Stimulated activated CD4-positive, alpha-beta T cell treated with anti-CD3 and anti-CD28 coated beads, Interleukin-15, amount 100 ng/mL, for 48 hours (primary cell): ENCODE data around the gene GNAZ.

ENCODE experiments used
- DNase-seq, 2 donors: peaks; one replicate each; pipeline ENCODE4 v3.0.0-alpha.2; 2020; ENCODE audit warnings: low read depth in 2 of 2

Gene GNAZ

DNA sequence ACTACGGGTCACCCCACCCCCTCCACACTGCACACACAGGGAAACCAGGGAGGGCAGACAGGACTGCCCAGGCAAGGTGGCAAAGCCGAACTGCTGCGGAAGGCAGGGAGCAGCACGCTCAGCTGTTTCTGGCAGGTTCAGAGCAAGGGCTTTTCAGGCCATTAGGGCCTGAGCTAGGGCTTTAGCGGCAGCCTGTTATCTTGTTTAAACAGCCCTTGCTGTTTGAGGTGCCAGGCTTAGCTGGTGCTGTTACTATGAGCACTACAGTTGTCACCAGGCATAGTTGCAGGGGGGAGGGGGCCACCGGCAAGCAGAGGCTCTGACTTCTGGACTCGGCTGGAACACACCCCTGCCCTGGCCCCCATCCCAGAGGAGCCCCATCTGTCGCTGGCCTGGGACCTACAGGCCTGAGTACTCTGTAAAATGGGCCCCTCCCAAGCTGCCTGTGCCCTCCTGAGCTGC, 36.6 kb downstream of the GNAZ start:
- DNase-seq, result no peak

DNA sequence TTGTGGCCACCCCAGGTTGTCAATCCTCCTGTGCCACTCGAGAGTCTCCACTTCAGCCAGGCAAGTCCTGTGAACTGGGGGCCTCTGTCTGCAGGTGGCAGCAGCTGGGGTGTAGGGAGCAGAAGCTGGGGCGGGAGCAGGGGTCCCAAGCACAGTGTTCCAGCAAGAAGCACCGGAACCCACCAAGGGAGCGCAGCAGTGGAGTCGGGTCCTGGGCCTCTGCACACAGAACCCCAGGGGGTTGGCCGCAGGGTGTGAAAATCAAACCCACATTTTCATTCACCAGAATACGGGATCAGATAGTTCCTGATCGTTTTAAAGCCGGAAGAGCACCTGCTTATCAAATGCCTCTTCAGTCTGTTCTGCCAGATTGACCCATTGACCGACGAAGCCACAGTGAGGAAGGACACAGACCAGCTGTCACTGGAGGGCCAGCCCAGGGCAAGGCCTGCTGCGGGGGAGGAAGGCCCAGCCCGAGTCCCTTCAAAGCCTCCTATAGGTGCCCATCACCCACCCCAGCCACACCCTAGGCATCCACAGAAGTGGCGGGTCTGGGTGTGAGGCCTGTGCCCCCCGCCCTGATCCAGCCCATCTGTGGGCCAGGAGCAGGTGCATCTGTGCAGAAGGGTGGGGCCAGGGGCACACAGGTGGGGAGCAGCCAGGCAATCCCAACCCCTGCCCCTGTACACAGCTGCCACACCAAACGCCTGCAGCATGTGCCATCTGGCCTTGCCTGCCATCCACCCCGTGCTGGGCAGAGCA, 37.3 kb downstream of the GNAZ start:
- DNase-seq, result no peak

DNA sequence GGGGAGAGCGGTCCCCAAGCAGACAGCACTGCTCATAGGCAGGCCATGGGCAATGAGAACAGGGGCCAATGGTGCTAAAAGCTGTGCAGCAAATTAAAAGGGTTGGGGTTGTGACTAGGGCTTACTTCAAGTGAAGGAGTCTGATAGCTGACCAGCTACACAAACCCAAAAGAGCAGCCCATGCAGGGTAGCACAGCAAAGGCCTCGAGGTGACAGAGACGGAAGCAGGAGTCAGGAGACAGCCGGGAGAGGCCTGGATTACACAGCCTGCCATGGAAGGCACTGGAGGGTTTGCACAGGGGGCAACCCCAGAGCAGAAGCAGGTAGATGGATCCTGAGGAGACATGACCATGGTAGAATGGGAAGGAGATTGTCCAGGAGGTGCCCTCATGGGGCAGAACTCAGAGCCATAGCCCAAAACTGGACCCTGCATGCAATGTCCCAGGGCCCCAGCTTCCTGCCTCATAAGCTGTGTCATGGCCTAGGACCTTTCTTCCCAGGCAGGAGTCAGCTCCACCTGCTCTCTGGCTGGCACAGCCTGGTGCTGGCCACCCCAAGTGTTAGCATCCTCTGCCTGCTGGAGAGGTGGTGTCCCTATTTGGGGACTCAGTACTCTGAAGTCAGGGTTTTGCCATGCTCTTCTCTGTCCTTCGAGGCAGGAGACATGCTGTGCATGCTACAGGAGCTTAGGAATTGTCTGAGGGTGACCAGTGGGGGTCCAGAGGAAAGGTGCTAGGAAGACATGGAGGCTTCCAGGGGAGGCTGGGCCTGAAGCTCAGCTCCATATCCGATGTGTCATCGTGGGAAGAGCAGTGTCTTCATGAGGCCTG, 38.1 kb downstream of the GNAZ start:
- no peak for DNase-seq

DNA sequence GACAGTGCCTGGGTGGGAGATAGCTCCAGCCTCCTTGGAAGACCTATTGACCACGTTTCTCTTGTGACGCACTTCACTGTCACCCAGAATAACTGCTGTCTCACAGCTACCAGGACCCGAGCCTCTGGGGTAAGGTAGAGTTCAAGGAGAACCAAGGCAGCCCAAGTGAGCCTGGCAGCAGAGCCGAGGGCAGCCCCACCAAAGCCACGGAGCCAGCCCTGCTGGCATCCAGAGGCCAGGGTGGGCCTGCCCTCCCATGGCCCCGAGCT, 38.7 kb downstream of the GNAZ start:
- DNase-seq, result no peak

DNA sequence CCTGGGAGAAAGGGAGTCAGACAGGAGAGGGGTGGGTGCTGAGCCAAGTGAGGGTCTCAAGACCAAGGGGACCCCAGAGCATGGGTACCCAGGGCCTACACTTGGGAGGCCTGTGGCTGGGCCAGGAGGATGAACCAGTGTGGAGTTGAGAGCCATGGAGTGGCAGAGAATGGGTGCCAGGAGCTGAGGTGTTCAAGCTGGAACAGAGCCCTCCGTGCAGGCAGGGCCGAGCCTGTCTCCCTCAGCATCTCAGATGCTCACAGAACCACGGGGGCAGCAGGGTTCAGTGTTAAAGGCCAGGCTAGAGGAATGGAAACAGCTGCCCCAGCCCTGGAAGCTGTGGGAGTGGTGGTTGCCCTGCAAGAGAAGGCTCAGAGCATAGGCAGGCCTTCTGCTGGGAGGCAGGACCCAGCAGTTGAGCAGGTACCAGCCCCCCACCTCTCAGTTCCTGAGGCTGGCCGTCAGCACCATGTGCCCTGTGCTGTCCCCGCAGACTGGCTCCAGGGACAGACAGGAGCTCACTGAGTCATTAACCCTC, 39.2 kb downstream of the GNAZ start:
- no peak for DNase-seq

DNA sequence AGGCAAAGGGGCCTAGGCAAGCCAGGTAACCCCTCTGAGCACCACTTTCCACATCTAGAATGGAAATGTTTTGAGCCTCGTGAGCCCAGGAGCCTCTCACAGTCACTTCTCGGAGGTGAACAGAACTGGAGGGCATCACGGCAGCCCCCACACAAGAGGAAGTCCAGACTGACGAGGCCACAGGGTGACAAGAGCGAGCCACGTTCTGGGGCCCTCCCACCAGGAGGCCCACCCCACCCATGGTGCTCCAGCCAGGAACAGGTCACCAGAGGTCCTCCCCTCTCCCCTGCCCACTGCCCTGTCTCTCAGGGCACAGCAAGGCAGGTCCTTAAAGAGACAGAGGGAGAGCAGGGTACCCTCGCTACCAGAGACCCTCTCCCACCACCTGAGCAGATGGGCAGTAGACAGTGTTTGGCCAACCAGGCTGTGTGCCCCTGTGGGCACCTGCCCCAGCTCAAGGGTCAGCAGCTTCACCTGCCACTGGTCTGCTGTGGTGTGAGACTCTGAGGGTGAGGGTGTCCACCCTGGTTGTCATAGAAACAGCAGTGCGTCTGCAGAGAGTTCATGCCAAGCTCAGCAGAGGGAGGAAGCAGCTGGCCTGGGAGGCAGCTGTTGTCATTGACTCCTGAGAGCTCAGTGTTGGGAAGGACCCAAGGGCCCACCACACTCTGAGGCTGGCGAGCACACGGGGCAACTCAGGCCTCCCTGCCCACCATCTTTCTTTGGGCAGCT, 40.0 kb downstream of the GNAZ start:
- no peak for DNase-seq

GRCh38 chr22:23110922-23111527, 40.7 kb downstream of the GNAZ start:
- no peak for DNase-seq

DNA sequence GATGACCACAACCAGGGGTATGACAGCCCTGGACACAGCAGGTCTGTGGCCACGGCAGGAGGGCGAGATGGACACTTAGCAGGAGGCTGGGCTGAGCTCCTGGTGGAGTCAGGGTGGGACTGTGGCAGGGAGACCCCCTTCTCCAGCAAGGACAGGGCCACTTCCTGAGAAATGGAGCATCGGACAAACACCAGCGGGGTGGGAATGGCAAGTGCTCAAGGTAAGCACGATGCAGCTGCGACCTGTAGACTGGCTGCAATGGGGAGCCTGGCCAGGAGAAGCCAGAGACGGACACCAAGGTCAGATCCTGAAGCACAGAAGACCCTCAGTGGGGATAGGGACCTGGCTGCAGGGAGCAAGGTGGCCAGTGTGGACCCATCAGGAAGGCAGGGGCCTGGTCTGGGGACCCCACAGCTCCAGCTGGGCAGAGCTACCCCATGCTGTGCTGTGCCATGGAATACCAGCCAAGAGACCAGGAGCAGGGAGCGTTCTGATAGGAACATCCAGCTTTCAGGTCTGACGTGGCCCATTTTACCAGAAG, 42.2 kb downstream of the GNAZ start:
- no peak for DNase-seq

DNA sequence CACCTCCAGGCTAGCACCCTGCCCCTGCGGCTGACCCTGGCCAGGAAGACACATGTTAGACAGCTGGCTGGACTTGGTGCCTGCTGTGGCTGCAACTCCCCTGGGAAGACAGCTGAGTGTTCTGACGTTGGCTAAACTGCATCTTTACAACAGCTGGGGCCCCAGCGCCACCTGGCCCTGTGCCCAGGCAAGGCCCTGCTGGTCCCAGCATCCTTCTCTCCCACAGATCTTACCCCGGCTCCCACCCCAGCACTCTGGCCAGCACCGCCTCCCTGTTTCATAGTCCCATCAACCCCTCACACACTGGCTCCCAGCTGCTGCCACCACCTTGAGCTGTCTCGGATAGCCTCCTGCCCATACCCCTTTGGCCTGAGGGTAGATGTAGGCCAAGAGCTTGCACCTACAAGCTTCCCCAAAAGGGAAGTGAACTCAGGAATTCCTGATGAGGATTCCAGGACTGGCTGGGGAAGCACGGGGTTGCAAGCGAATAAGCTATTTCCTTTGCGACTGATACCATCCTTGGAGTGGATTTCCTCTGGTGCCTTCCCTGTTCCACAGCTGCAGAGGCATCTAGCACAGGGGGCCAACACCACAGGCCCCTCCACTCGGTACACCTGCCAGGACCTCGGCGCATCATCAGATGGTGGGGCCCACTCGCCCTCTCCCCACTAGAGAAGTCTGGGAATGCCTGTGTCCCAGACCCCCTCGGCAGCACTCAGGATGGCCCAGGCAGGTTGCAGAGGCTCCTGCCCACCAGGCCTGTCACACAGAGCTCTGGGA, 42.9 kb downstream of the GNAZ start:
- no peak for DNase-seq

- DNase-seq, result no peak
Observed at GRCh38 chr22:23113847-23114720, 43.8 kb downstream of the GNAZ start.

GRCh38 chr22:23114721-23115020, 44.4 kb downstream of the GNAZ start:
- DNase-seq, result no peak

GRCh38 chr22:23115369-23115768, 45.0 kb downstream of the GNAZ start:
- no peak for DNase-seq

GRCh38 chr22:23115825-23116494, 45.6 kb downstream of the GNAZ start:
- no peak for DNase-seq

GRCh38 chr22:23116506-23117263, 46.4 kb downstream of the GNAZ start:
- no peak for DNase-seq

DNA sequence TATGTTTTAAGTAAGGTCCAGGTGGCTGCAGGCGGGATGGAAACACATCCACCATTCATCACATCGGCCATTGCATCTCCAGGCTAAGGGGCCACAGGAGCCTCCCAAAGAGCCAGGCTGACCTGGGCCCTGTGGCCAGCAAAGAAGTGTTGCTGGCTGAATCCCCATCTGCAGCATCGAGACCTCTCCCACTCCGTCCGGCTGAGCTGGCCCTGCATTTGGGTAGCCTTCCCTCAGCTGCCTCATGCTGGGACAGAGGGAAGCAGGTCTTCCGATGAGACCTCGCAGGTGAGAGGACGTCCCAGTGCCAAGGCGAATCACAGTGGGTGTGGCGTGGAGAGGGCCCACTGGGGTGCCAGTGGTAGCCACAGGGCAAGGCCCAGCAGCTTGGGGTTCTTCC, 47.0 kb downstream of the GNAZ start:
- no peak for DNase-seq

- no peak for DNase-seq
Observed at GRCh38 chr22:23117891-23118646, 47.8 kb downstream of the GNAZ start.

GRCh38 chr22:23118647-23119493, 48.6 kb downstream of the GNAZ start:
- DNase-seq, result no peak
